CD4-positive, alpha-beta T cell (primary cell): ENCODE data around the gene SYNGR3. TPM values are rescaled to one million over a fixed set of nuclear protein-coding genes. Genes with fewer than 3 reads are reported as not detected.

Source experiments
- ATAC-seq: fragments of 200-7000 bp; cut with Tn5 transposase; one replicate; pipeline ENCODE4 v1.10.0; 2022; ENCODE audit warnings: mild to moderate bottlenecking; ENCODE audit not compliant: poor library complexity
- CTCF ChIA-PET: fragments of 350-600 bp; sonication (Branson Sonifier 250); formaldehyde crosslinking; loops from one replicate; lab custom pipeline; 2021; ENCODE audit warnings: antibody characterized with exemption, inconsistent platforms; lab: Charles Lee
- POLR2A ChIA-PET: fragments of 350-600 bp; sonication (Branson Sonifier 250); formaldehyde crosslinking; loops from one replicate; lab custom pipeline; 2021; ENCODE audit warnings: antibody characterized with exemption, inconsistent platforms; lab: Charles Lee
- DNase-seq, 14 experiments: peaks; one replicate each; pipeline ENCODE4 v3.0.0-alpha.2; 2013 to 2020; ENCODE audit warnings: mixed read lengths in 2 of 14
- H3K27ac ChIP-seq, 2 donors: one replicate each; pipeline versions ENCODE4 v1.5.1 to v1.7.0; 2013; ENCODE audit warnings: low read length in 2 of 2, low read depth in 1 of 2, mild to moderate bottlenecking in 1 of 2
- H3K27me3 ChIP-seq, 2 experiments: 1 replicate in 1 of 2; 2 replicates in 1 of 2; pipeline versions ENCODE4 v1.6.1 to v1.7.0; 2013; ENCODE audit warnings: low read length in 2 of 2, control low read depth in 1 of 2, mild to moderate bottlenecking in 1 of 2, moderate library complexity in 1 of 2; ENCODE audit not compliant: insufficient read depth in 2 of 2, control insufficient read depth in 1 of 2
- H3K36me3 ChIP-seq: one replicate; pipeline ENCODE4 v1.6.1; 2013; ENCODE audit warnings: low read length, control low read depth; ENCODE audit not compliant: insufficient read depth
- H3K4me1 ChIP-seq: one replicate; pipeline ENCODE4 v1.6.1; 2013; ENCODE audit warnings: low read length, control low read depth; ENCODE audit not compliant: insufficient read depth
- H3K4me3 ChIP-seq: one replicate; pipeline ENCODE4 v1.5.1; 2013; ENCODE audit warnings: mild to moderate bottlenecking, low read length, moderate library complexity
- H3K9me3 ChIP-seq, 2 experiments: 1 replicate in 1 of 2; 2 replicates in 1 of 2; pipeline versions ENCODE4 v1.6.1 to v1.7.0; 2013; ENCODE audit warnings: low read length in 2 of 2, mild to moderate bottlenecking in 2 of 2, control low read depth in 1 of 2, moderate library complexity in 1 of 2; ENCODE audit not compliant: control insufficient read depth in 1 of 2, insufficient read depth in 1 of 2
- H3K27ac Mint-ChIP-seq: one replicate; pipeline ENCODE4 v1.8.0; 2020; ENCODE audit warnings: mixed read lengths
- H3K27me3 Mint-ChIP-seq: one replicate; pipeline ENCODE4 v1.8.0; 2021; ENCODE audit warnings: mixed read lengths
- H3K36me3 Mint-ChIP-seq: one replicate; pipeline ENCODE4 v1.8.0; 2021; ENCODE audit warnings: low read depth, mixed read lengths
- H3K4me1 Mint-ChIP-seq: one replicate; pipeline ENCODE4 v1.8.0; 2021; ENCODE audit warnings: low read depth, mixed read lengths
- H3K4me3 Mint-ChIP-seq: one replicate; pipeline ENCODE4 v1.8.0; 2020; ENCODE audit warnings: mild to moderate bottlenecking, mixed read lengths
- H3K9me3 Mint-ChIP-seq: one replicate; pipeline ENCODE4 v1.8.0; 2020; ENCODE audit warnings: mixed read lengths
- CTCF ChIP-seq: fragments of 200-600 bp; IDR thresholded peaks from one replicate; pipeline ENCODE4 v1.8.0; 2022; ENCODE audit warnings: antibody characterized with exemption, mild to moderate bottlenecking
- intact Hi-C, 2 experiments: fragments of 100-400 bp; cut with DNase I in 1 of 2; cut with micrococcal nuclease in 1 of 2; formaldehyde crosslinking; loops; one replicate each; pipeline versions ENCODE4 v1.15.1 to v1.9.0; 2023 to 2025; cut with DNase I, micrococcal nuclease
- total RNA-seq, 174 experiments: library from RNA in 2 of 174; stranded (reverse) in 2 of 174; gene quantifications; one replicate each; pipeline ENCODE4 v1.2.3 and lab custom pipeline; 2021 to 2026

SYNGR3 gene
- total RNA-seq, 2 experiments from 2014 or later, result 3.8 to 3.9 TPM

GRCh38 chr16:1979271-1980029 is 10.3 kb upstream of the SYNGR3 start:
- peak in 4 of 14 experiments; percentile 38 to 73 (median 44) for DNase-seq
- peak; percentile 15 for ATAC-seq
- peaks cover 20% of the 10 kb centered on the region for H3K36me3 Mint-ChIP-seq

GRCh38 chr16:1980030-1980769 is 9.6 kb upstream of the SYNGR3 start:
- POLR2A ChIA-PET, result interaction anchor here (0.7 to 6.8 kb wide), 4 partner anchors 8 to 302 kb away, joined by 3 to 62 read pairs (median 4); partner anchors contain the start of genes JPT2, RPS2 and TBL3
- H3K4me1 ChIP-seq, result peaks cover 43% of the 10 kb centered on the region
- no peak for TF ChIP-seq CTCF
- H3K9me3 ChIP-seq, result peaks cover 0 to 24% of the 10 kb centered on the region in 2 experiments
- peak overlapping the region; percentile 4 for H3K4me3 Mint-ChIP-seq
- H3K36me3 Mint-ChIP-seq, result peaks cover 21% of the 10 kb centered on the region
- H3K27ac ChIP-seq, result no peak overlapping the region
- H3K9me3 Mint-ChIP-seq, result no peaks in the 10 kb centered on the region
- CTCF ChIA-PET, result no interaction called here
- H3K27me3 Mint-ChIP-seq, result peaks cover 28% of the 10 kb centered on the region
- ATAC-seq (no peak), DNase-seq (no peak)
- peaks cover 33% of the 10 kb centered on the region for H3K36me3 ChIP-seq
- H3K4me3 ChIP-seq, result no peak overlapping the region
- intact Hi-C loops, result no loop called here
- no peak overlapping the region for H3K27ac Mint-ChIP-seq
- peaks cover 17% of the 10 kb centered on the region for H3K4me1 Mint-ChIP-seq
- peaks cover 32 to 40% of the 10 kb centered on the region in 2 experiments for H3K27me3 ChIP-seq

More at GRCh38 chr16:1979271-1980029, 10.3 kb upstream of the SYNGR3 start:
- CTCF ChIA-PET, result no interaction called here
- no peak overlapping the region for H3K27ac Mint-ChIP-seq
- Histone ChIP-seq H3K36me3 (peaks cover 41% of the 10 kb centered on the region), H3K27ac (no peak overlapping the region), H3K27me3 (peaks cover 32 to 40% of the 10 kb centered on the region in 2 experiments), H3K4me1 (peaks cover 36% of the 10 kb centered on the region), H3K4me3 (no peak overlapping the region), H3K9me3 (peaks cover 0 to 24% of the 10 kb centered on the region in 2 experiments)
- no peak overlapping the region for H3K4me3 Mint-ChIP-seq
- peaks cover 10% of the 10 kb centered on the region for H3K4me1 Mint-ChIP-seq
- POLR2A ChIA-PET, result interaction anchor here (1.5 to 6.8 kb wide), 3 partner anchors 8 to 15 kb away, joined by 3 to 62 read pairs (median 5); partner anchors contain the start of genes RPS2 and TBL3
- TF ChIP-seq CTCF, result no peak
- no peaks in the 10 kb centered on the region for H3K9me3 Mint-ChIP-seq
- peaks cover 28% of the 10 kb centered on the region for H3K27me3 Mint-ChIP-seq
- intact Hi-C loops, result no loop called here

- no peak for DNase-seq
- TF ChIP-seq CTCF, result no peak
- Mint-ChIP-seq H3K4me1 (peaks cover 20% of the 10 kb centered on the region), H3K27me3 (peaks cover 28% of the 10 kb centered on the region), H3K36me3 (peaks cover 20% of the 10 kb centered on the region), H3K4me3 (peak overlapping the region; percentile 25), H3K9me3 (no peaks in the 10 kb centered on the region), H3K27ac (no peak overlapping the region)
- H3K4me1 ChIP-seq, result peaks cover 48% of the 10 kb centered on the region
- CTCF ChIA-PET, result no interaction called here
- intact Hi-C loops, result no loop called here
- H3K27ac ChIP-seq, result no peak overlapping the region
- no peak overlapping the region for H3K4me3 ChIP-seq
- POLR2A ChIA-PET, result interaction anchor here (0.7 to 6.8 kb wide), 4 partner anchors 9 to 302 kb away, joined by 3 to 62 read pairs (median 4); partner anchors contain the start of genes JPT2, RPS2 and TBL3
- peaks cover 0 to 24% of the 10 kb centered on the region in 2 experiments for H3K9me3 ChIP-seq
- H3K27me3 ChIP-seq, result peaks cover 32 to 40% of the 10 kb centered on the region in 2 experiments
- H3K36me3 ChIP-seq, result peaks cover 33% of the 10 kb centered on the region
- ATAC-seq, result no peak
Measured at GRCh38 chr16:1980770-1981087, 9.0 kb upstream of the SYNGR3 start.
